Gastroesophageal sphincter (tissue), 3 donors: Measurements from ENCODE around the gene GUCY1A2.

Experiments used
- POLR2A ChIP-seq, 2 donors: fragments of 450-650 bp; IDR thresholded peaks; one replicate each; pipeline ENCODE4 v1.6.1; 2017; ENCODE audit warnings: antibody characterized with exemption in 2 of 2, mild to moderate bottlenecking in 2 of 2, moderate library complexity in 1 of 2
- POLR2AphosphoS5 ChIP-seq: sonication (generic); formaldehyde crosslinking; IDR thresholded peaks from one replicate; pipeline ENCODE4 v1.6.1; 2017; ENCODE audit warnings: antibody characterized with exemption
- TF ChIP-seq, protein P1 (sequence below), 4 experiments: fragments of 200-600 bp in 2 of 4; fragments of 450-650 bp in 2 of 4; sonication (generic) in 1 of 4; IDR thresholded peaks; one replicate each; pipeline ENCODE4 v1.5.1; 2017 to 2019; ENCODE audit warnings: antibody characterized with exemption in 4 of 4, mild to moderate bottlenecking in 2 of 4, moderate library complexity in 2 of 4

GRCh38 chr11:106875013-106875412 lies 143.3 kb downstream of the GUCY1A2 start:
- TF ChIP-seq, protein P1, sequence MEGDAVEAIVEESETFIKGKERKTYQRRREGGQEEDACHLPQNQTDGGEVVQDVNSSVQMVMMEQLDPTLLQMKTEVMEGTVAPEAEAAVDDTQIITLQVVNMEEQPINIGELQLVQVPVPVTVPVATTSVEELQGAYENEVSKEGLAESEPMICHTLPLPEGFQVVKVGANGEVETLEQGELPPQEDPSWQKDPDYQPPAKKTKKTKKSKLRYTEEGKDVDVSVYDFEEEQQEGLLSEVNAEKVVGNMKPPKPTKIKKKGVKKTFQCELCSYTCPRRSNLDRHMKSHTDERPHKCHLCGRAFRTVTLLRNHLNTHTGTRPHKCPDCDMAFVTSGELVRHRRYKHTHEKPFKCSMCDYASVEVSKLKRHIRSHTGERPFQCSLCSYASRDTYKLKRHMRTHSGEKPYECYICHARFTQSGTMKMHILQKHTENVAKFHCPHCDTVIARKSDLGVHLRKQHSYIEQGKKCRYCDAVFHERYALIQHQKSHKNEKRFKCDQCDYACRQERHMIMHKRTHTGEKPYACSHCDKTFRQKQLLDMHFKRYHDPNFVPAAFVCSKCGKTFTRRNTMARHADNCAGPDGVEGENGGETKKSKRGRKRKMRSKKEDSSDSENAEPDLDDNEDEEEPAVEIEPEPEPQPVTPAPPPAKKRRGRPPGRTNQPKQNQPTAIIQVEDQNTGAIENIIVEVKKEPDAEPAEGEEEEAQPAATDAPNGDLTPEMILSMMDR (IDR thresholded peaks at IDR 0.05): no peak
- TF ChIP-seq POLR2AphosphoS5: no peak
- TF ChIP-seq POLR2A (IDR thresholded peaks at IDR 0.05): no peak
